NOMO-1 treated with dmso at 0.1 percent for 144 hours (cell line): ENCODE measurements around the gene GATAD1.
"Not testable (repeated sequence)": the region's sequence is repeated elsewhere in the genome, so short reads cannot be mapped to it uniquely, and the experiment has no call there.

Source experiments
- DNase-seq: peaks from one replicate; lab custom pipeline; 2025; ENCODE audit not compliant: unreplicated experiment; lab: John Stamatoyannopoulos, UW

The GATAD1 gene

GRCh38 chr7:92436612-92437445, 10.5 kb upstream of the GATAD1 start:
- no peak for DNase-seq

GRCh38 chr7:92437956-92438491, 9.3 kb upstream of the GATAD1 start:
- DNase-seq: no peak

- DNase-seq: not testable (repeated sequence)
Observed at GRCh38 chr7:92442720-92443119, 4.6 kb upstream of the GATAD1 start.

- no peak for DNase-seq
Observed at GRCh38 chr7:92446869-92447344, 375 bp upstream of the GATAD1 start.

- peak; percentile 95 for DNase-seq
Observed at GRCh38 chr7:92448205-92448747, 994 bp downstream of the GATAD1 start.

- DNase-seq: no peak
Observed at GRCh38 chr7:92451645-92452044, 4.4 kb downstream of the GATAD1 start.

GRCh38 chr7:92456236-92456635, 9.0 kb downstream of the GATAD1 start:
- DNase-seq: no peak

GRCh38 chr7:92460109-92460508, 12.8 kb downstream of the GATAD1 start:
- DNase-seq: no peak

GRCh38 chr7:92460510-92460909, 13.2 kb downstream of the GATAD1 start:
- DNase-seq: no peak

GRCh38 chr7:92461027-92462003, 14.0 kb downstream of the GATAD1 start:
- peak; percentile 8 for DNase-seq

- no peak for DNase-seq
Observed at GRCh38 chr7:92462560-92462959, 15.3 kb downstream of the GATAD1 start.

GRCh38 chr7:92464515-92464914, 17.2 kb downstream of the GATAD1 start:
- no peak for DNase-seq

- no peak for DNase-seq
Observed at GRCh38 chr7:92466682-92467081, 19.4 kb downstream of the GATAD1 start.

- DNase-seq: not testable (repeated sequence)
Observed at GRCh38 chr7:92468589-92468988, 21.3 kb downstream of the GATAD1 start.

GRCh38 chr7:92473989-92474388, 26.7 kb downstream of the GATAD1 start:
- not testable (repeated sequence) for DNase-seq

- not testable (repeated sequence) for DNase-seq
Observed at GRCh38 chr7:92475261-92475770, 28.0 kb downstream of the GATAD1 start.

- DNase-seq: not testable (repeated sequence)
Observed at GRCh38 chr7:92475851-92476590, 28.7 kb downstream of the GATAD1 start.

- DNase-seq: not testable (repeated sequence)
Observed at GRCh38 chr7:92477681-92478080, 30.4 kb downstream of the GATAD1 start, which contains the start of gene ERVW-1. Gene ERVW-1 (minus strand): TSS chr7:92477946. CDS start chr7:92470381, 7,565 bp downstream.

- no peak for DNase-seq
Observed at GRCh38 chr7:92478095-92478494, 30.8 kb downstream of the GATAD1 start.

- no peak for DNase-seq
Observed at GRCh38 chr7:92478711-92479110, 31.4 kb downstream of the GATAD1 start.
